Stomach (tissue), 9 donors: ENCODE results near the gene KRT5. TPM values are rescaled to one million over a fixed set of nuclear protein-coding genes. Genes with fewer than 3 reads are reported as not detected.

Source experiments
- DNase-seq, 2 donors: peaks; one replicate each; pipeline versions ENCODE4 v3.0.0 to v3.0.0-alpha.2; 2013 to 2019
- H3K27ac ChIP-seq, 5 donors: fragments of 200-600 bp in 4 of 5; sonication (generic) in 4 of 5; one replicate each; pipeline ENCODE4 v1.5.1; 2013 to 2019; ENCODE audit warnings: mild to moderate bottlenecking in 1 of 5, moderate library complexity in 1 of 5
- H3K27me3 ChIP-seq, 3 donors: fragments of 200-600 bp; sonication (generic); one replicate each; pipeline ENCODE4 v1.5.1; 2017 to 2019; ENCODE audit warnings: mixed run types in 1 of 3
- H3K36me3 ChIP-seq, 4 donors: fragments of 200-600 bp; sonication (generic); 1 replicate in 3 of 4; 2 replicates in 1 of 4; pipeline ENCODE4 v1.5.1; 2016 to 2019
- H3K4me1 ChIP-seq, 4 donors: fragments of 200-600 bp; sonication (generic); one replicate each; pipeline ENCODE4 v1.5.1; 2016 to 2019
- H3K4me3 ChIP-seq, 4 donors: fragments of 200-600 bp; sonication (generic) in 3 of 4; one replicate each; pipeline ENCODE4 v1.5.1; 2016 to 2019; ENCODE audit warnings: mild to moderate bottlenecking in 1 of 4
- H3K9me3 ChIP-seq, 4 donors: fragments of 200-600 bp; sonication (generic); one replicate each; pipeline ENCODE4 v1.5.1; 2016 to 2019
- CTCF ChIP-seq, 7 experiments: fragments of 450-650 bp in 4 of 7; fragments of 200-600 bp in 3 of 7; sonication (generic) in 3 of 7; IDR thresholded peaks; one replicate each; pipeline ENCODE4 v1.5.1; 2016 to 2019; ENCODE audit warnings: antibody characterized with exemption in 7 of 7, control low read depth in 2 of 7, mild to moderate bottlenecking in 1 of 7
- EP300 ChIP-seq: sonication (generic); formaldehyde crosslinking; IDR thresholded peaks from one replicate; pipeline ENCODE4 v1.6.1; 2017; ENCODE audit warnings: antibody characterized with exemption
- POLR2A ChIP-seq, 4 donors: fragments of 450-650 bp; IDR thresholded peaks; one replicate each; pipeline ENCODE4 v1.6.1; 2016; ENCODE audit warnings: antibody characterized with exemption in 4 of 4, control low read depth in 2 of 4, mild to moderate bottlenecking in 1 of 4, moderate library complexity in 1 of 4
- POLR2AphosphoS5 ChIP-seq, 3 donors: sonication (generic); formaldehyde crosslinking; IDR thresholded peaks; one replicate each; pipeline ENCODE4 v1.6.1; 2016; ENCODE audit warnings: antibody characterized with exemption in 3 of 3
- WGBS, 5 donors: extraction: QIAGEN DNeasy Blood & Tissue Kit in 3 of 5; methylation state at CpG; one replicate each; pipeline versions ENCODE4 v1.1.5 to v1.1.7; 2013 to 2018; 5-methylcytosine and 5-hydroxymethylcytosine counted together
- intact Hi-C: fragments of 100-400 bp; cut with DNase I; formaldehyde crosslinking; loops from one replicate; pipeline ENCODE4 v1.15.1; 2023; ENCODE audit warnings: low total_unique reads
- polyA plus RNA-seq, 3 donors: library from polyadenylated mRNA; stranded (reverse); fragments of 200-250 nt; gene quantifications; one replicate each; pipeline ENCODE4 v1.2.3, GENCODE V29; 2013
- total RNA-seq, 5 donors: library from RNA; depleted of rRNA; stranded (reverse); fragments of >200 nt; gene quantifications; one replicate each; pipeline versions ENCODE4 v1.1.0 to v1.2.3, GENCODE V29; 2014 to 2016
- donor health status: healthy with polysubstance abuse.
- donor health status: Bipolar disorder and iron deficiency.
- donor health status: healthy.

Gene KRT5
- total and polyA plus RNA-seq, 8 donors = 0.89 to 2,165 (median 9.6) TPM; not detected in 4

DNA sequence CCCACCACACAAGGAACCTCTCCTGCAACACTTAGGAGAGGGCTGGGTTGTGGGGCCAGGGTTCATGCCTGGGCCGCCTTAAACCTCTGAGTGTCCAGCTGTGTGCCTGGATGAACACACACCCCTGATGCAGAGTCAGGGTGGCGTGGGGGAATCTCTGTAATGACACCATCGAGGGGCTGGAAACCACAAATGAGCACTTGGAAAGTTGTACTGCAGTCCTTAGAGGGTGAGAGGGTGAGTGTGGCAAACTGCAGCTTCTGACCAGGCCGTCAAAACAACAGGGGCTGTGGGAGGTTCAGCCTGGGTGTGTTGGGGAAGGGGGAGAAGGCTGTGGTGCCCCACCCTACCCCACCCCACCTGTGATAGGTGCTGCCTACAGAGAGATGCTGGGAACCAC, 12.4 kb upstream of the KRT5 start:
- H3K36me3 ChIP-seq = no peaks in the 10 kb centered on the region
- H3K4me1 ChIP-seq = peaks cover 0 to 8% (median 0%) of the 10 kb centered on the region in 4 donors
- no peak overlapping the region for H3K4me3 ChIP-seq
- no peak overlapping the region for H3K27ac ChIP-seq
- no peaks in the 10 kb centered on the region for H3K27me3 ChIP-seq
- H3K9me3 ChIP-seq = no peaks in the 10 kb centered on the region
- DNase-seq = no peak
- WGBS, 5 donors = 67 to 84% (median 78%) methylated on average over 4 of the region's 4 CpGs
- intact Hi-C loops = no loop called here
- no peak for TF ChIP-seq POLR2A (IDR thresholded peaks at IDR 0.05)
- no peak for TF ChIP-seq EP300
- no peak for TF ChIP-seq POLR2AphosphoS5 (IDR thresholded peaks at IDR 0.05)
- no peak for TF ChIP-seq CTCF (IDR thresholded peaks at IDR 0.05)

DNA sequence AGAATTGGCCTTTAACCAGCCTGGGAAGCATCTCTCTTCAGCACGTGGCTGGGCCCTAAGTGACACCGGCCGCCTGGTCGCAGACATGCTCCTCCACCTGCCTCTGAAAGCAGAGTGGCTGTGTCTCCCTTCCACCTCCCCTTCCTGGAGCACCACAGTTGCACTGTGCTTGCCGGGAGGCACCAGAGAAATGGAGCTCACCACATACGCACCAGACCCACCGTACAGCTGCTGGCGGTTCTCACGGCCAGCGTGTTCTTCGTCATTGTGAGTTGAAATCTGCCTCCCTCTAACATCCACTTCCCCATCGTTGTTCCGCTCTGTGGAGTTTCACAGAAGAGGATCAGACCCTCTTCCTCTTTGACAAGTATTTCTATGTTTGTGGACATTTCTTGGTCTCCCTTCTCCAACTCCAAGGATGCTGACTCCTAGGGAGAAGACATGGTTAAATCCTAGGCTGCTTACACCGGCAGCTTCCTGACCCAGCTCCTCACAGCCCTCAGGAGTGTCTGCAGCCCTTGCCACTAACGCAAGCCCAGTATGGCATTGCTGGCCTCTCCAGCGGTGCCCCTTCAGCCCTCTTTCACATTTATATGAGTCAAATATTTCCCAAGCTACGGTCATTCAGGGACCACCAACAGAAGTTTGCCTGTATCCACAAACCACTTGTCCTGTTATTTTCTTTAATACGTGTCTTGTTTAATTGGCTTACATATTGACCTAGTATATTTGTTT, 11.5 kb upstream of the KRT5 start:
- DNase-seq = peak in 1 of 2 donors; percentile 23
- no peak for TF ChIP-seq POLR2A (IDR thresholded peaks at IDR 0.05)
- H3K27me3 ChIP-seq = no peaks in the 10 kb centered on the region
- intact Hi-C loops = no loop called here
- H3K36me3 ChIP-seq = no peaks in the 10 kb centered on the region
- H3K27ac ChIP-seq = no peak overlapping the region
- H3K4me3 ChIP-seq = no peak overlapping the region
- 65 to 85% (median 75%) methylated on average over 18 of the region's 18 CpGs for WGBS, 5 donors
- no peaks in the 10 kb centered on the region for H3K9me3 ChIP-seq
- H3K4me1 ChIP-seq = peaks cover 0 to 8% (median 0%) of the 10 kb centered on the region in 4 donors

DNA sequence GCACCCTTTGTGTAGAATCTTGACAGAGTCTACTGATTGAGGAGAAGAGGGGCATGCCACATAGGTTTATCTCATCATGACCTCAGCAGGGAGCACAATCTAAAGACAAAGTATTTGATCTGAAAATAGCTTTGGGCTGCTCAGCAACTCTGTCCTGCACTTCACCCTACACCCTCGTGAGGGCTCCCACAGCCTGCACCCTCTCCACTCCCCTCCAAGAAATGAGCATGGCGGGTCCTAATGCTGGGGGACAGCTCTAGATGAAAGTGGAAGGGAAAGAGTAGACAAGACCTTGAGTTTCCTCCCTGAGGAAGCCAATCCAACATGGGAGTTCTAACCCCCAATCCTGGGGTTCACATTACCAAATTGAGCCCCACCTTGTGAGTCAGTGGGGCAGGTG, 10.7 kb upstream of the KRT5 start:
- TF ChIP-seq CTCF (IDR thresholded peaks at IDR 0.05) = no peak
- TF ChIP-seq POLR2AphosphoS5 (IDR thresholded peaks at IDR 0.05) = no peak
- TF ChIP-seq POLR2A (IDR thresholded peaks at IDR 0.05) = no peak
- no peak for TF ChIP-seq EP300
- no peak for DNase-seq
- intact Hi-C loops = no loop called here
- Histone ChIP-seq H3K4me1 (peaks cover 0 to 8% (median 0%) of the 10 kb centered on the region in 4 donors), H3K36me3 (no peaks in the 10 kb centered on the region), H3K4me3 (no peak overlapping the region), H3K27ac (no peak overlapping the region), H3K27me3 (no peaks in the 10 kb centered on the region), H3K9me3 (no peaks in the 10 kb centered on the region)
- WGBS, 5 donors = 75 to 93% (median 87%) methylated on average over 2 of the region's 2 CpGs

- no peaks in the 10 kb centered on the region for H3K9me3 ChIP-seq
- intact Hi-C loops = no loop called here
- H3K4me1 ChIP-seq = peaks cover 0 to 8% (median 0%) of the 10 kb centered on the region in 4 donors
- no peaks in the 10 kb centered on the region for H3K36me3 ChIP-seq
- TF ChIP-seq POLR2AphosphoS5 (IDR thresholded peaks at IDR 0.05) = no peak
- no peak for TF ChIP-seq EP300
- TF ChIP-seq POLR2A (IDR thresholded peaks at IDR 0.05) = no peak
- no peak for TF ChIP-seq CTCF (IDR thresholded peaks at IDR 0.05)
- no peaks in the 10 kb centered on the region for H3K27me3 ChIP-seq
- no peak overlapping the region for H3K4me3 ChIP-seq
- no peak overlapping the region for H3K27ac ChIP-seq
- 74 to 82% (median 80%) methylated on average over 2 of the region's 2 CpGs for WGBS, 5 donors
- DNase-seq = no peak
Measured at GRCh38 chr12:52530366-52530765, 10.2 kb upstream of the KRT5 start.

DNA sequence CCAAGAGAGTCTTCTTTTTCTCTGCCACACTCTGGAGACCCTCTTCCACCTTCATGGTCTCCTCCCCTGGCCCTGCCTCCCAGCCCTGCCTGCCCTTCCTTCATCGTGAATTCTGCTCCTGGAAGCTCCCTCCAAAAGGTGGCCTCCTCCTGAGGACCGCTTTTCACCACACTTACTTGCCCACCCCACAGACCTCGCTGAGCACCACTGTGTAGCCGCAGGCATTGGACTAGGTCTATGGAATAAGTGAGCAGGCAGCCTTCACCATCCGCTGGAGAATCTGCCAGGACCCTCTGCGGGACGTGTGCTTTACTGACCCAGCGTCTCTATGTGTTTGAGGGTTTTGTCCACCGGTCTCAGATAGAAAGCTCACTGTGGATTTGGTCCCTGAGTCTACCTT, 9.7 kb upstream of the KRT5 start:
- no peaks in the 10 kb centered on the region for H3K9me3 ChIP-seq
- no peak overlapping the region for H3K27ac ChIP-seq
- H3K4me1 ChIP-seq = peaks cover 0 to 8% (median 0%) of the 10 kb centered on the region in 4 donors
- no peak for DNase-seq
- H3K36me3 ChIP-seq = no peaks in the 10 kb centered on the region
- no peaks in the 10 kb centered on the region for H3K27me3 ChIP-seq
- intact Hi-C loops = no loop called here
- WGBS, 5 donors = 93 to 98% (median 96%) methylated on average over 9 of the region's 9 CpGs
- TF ChIP-seq CTCF (IDR thresholded peaks at IDR 0.05) (no peak), POLR2AphosphoS5 (IDR thresholded peaks at IDR 0.05) (no peak), EP300 (no peak), POLR2A (IDR thresholded peaks at IDR 0.05) (no peak)
- H3K4me3 ChIP-seq = no peak overlapping the region
